Right cardiac atrium (tissue), 5 donors: ENCODE measurements around the gene TEX54. TPM values are rescaled to one million over a fixed set of nuclear protein-coding genes. Genes with fewer than 3 reads are reported as not detected.
"Not testable (repeated sequence)": the region's sequence is repeated elsewhere in the genome, so short reads cannot be mapped to it uniquely, and the experiment has no call there.

Source experiments
- ATAC-seq, 2 donors: fragments of 200-7000 bp; cut with Tn5 transposase; one replicate each; pipeline versions ENCODE4 v1.8.0 to v1.9.1; 2020; ENCODE audit warnings: moderate library complexity in 2 of 2, mild to moderate bottlenecking in 1 of 2
- DNase-seq, 3 donors: peaks; one replicate each; pipeline ENCODE4 v3.0.0-alpha.2; 2020
- H3K27ac ChIP-seq: one replicate; pipeline ENCODE4 v1.5.1; 2013; ENCODE audit warnings: mild to moderate bottlenecking, low read length, control low read depth, moderate library complexity
- H3K27me3 ChIP-seq: one replicate; pipeline ENCODE4 v1.6.1; 2013; ENCODE audit not compliant: control insufficient read depth, insufficient read depth
- H3K4me1 ChIP-seq: one replicate; pipeline ENCODE4 v1.6.1; 2013; ENCODE audit warnings: low read length; ENCODE audit not compliant: control insufficient read depth, insufficient read depth
- H3K4me3 ChIP-seq: one replicate; pipeline ENCODE4 v1.5.1; 2013; ENCODE audit warnings: low read length, control low read depth
- H3K9me3 ChIP-seq: one replicate; pipeline ENCODE4 v1.6.1; 2013; ENCODE audit warnings: low read length; ENCODE audit not compliant: control insufficient read depth
- WGBS: extraction: QIAGEN DNeasy Blood & Tissue Kit; methylation state at CpG from one replicate; pipeline ENCODE4 v1.1.7; 2013; 5-methylcytosine and 5-hydroxymethylcytosine counted together
- intact Hi-C, 4 donors: fragments of 100-400 bp; cut with DNase I; formaldehyde crosslinking; loops; one replicate each; pipeline versions ENCODE4 v1.11.0 to v1.14.0; 2022 to 2023
- polyA plus RNA-seq: library from polyadenylated mRNA; stranded (reverse); fragments of 200-250 nt; gene quantifications from one replicate; pipeline ENCODE4 v1.2.3, GENCODE V29; 2013
- total RNA-seq, 4 donors: library from RNA; stranded (reverse); fragmentation: NEBNext Ultra II Directional; extraction: Animal tissue kit (Norgen Biotek cat#: 25700); gene quantifications; one replicate each; pipeline ENCODE4 v1.2.1, GENCODE V29; 2021
- donor health status: healthy with polysubstance abuse.
- donor health status: DM: no; HTN: yes; CAD: no.
- donor health status: DM: no; HTN: no; CAD: no.
- donor health status: DM: no; HTN: yes; CAD: no; lungs with severe emphysema.
- donor health status: DM: yes; HTN: yes; CAD: no.

The TEX54 gene
- total and polyA plus RNA-seq, 5 donors, result not detected

GRCh38 chr11:62865635-62866034 lies 33.0 kb upstream of the TEX54 start:
- ATAC-seq (no peak), DNase-seq (no peak)
- no peaks in the 10 kb centered on the region for H3K4me1 ChIP-seq
- 60% methylated on average over 6 of the region's 6 CpGs for WGBS
- intact Hi-C loops, result loop anchor here in 3 of 4 donors (10.0 kb wide), 2 partner anchors 81 to 471 kb away; partner anchors contain the start of gene TMEM179B (in 2 of the 3)
- no peak overlapping the region for H3K27ac ChIP-seq
- no peaks in the 10 kb centered on the region for H3K9me3 ChIP-seq
- no peak overlapping the region for H3K4me3 ChIP-seq
- H3K27me3 ChIP-seq, result no peaks in the 10 kb centered on the region

- no peak for DNase-seq
- no peaks in the 10 kb centered on the region for H3K27me3 ChIP-seq
- no peak for ATAC-seq
- no peak overlapping the region for H3K4me3 ChIP-seq
- H3K9me3 ChIP-seq, result no peaks in the 10 kb centered on the region
- H3K27ac ChIP-seq, result no peak overlapping the region
- no peaks in the 10 kb centered on the region for H3K4me1 ChIP-seq
- 39% methylated on average over 4 of the region's 4 CpGs for WGBS
- intact Hi-C loops, result loop anchor here in 3 of 4 donors (5.0 to 10.0 kb wide), 3 partner anchors 77 to 469 kb away; partner anchors contain the start of gene TMEM179B (in 3 of the 3)
These were observed 31.2 kb upstream of the TEX54 start for GRCh38 chr11:62863687-62864335.

GRCh38 chr11:62861564-62862192 lies 29.0 kb upstream of the TEX54 start:
- WGBS, result 89% methylated on average over 16 of the region's 16 CpGs
- intact Hi-C loops, result loop anchor here in 3 of 4 donors (5.0 to 10.0 kb wide), 3 partner anchors 74 to 467 kb away; partner anchors contain the start of gene TMEM179B (in 3 of the 3)
- not testable (repeated sequence) for H3K27me3 ChIP-seq, ATAC-seq, H3K9me3 ChIP-seq, DNase-seq, H3K27ac ChIP-seq, H3K4me1 ChIP-seq, H3K4me3 ChIP-seq

GRCh38 chr11:62860835-62861563 lies 28.4 kb upstream of the TEX54 start:
- no peaks in the 10 kb centered on the region for H3K27me3 ChIP-seq
- WGBS, result 69% methylated on average over 5 of the region's 5 CpGs
- intact Hi-C loops, result loop anchor here in 3 of 4 donors (5.0 to 10.0 kb wide), 3 partner anchors 74 to 466 kb away; partner anchors contain the start of gene TMEM179B (in 3 of the 3)
- DNase-seq (no peak), ATAC-seq (no peak)
- no peak overlapping the region for H3K4me3 ChIP-seq
- no peaks in the 10 kb centered on the region for H3K4me1 ChIP-seq
- no peak overlapping the region for H3K27ac ChIP-seq
- H3K9me3 ChIP-seq, result no peaks in the 10 kb centered on the region

- DNase-seq, H3K27ac ChIP-seq, intact Hi-C loops, H3K27me3 ChIP-seq, H3K9me3 ChIP-seq, ATAC-seq, H3K4me1 ChIP-seq, H3K4me3 ChIP-seq: not testable (repeated sequence)
- 89% methylated on average over 8 of the region's 8 CpGs for WGBS
These were observed 26.7 kb upstream of the TEX54 start for GRCh38 chr11:62859281-62859703.

GRCh38 chr11:62858201-62858600 lies 25.6 kb upstream of the TEX54 start:
- no peaks in the 10 kb centered on the region for H3K9me3 ChIP-seq
- DNase-seq, result no peak
- intact Hi-C loops, result no loop called here
- H3K27ac ChIP-seq, result no peak overlapping the region
- no peaks in the 10 kb centered on the region for H3K27me3 ChIP-seq
- no peaks in the 10 kb centered on the region for H3K4me1 ChIP-seq
- ATAC-seq, result no peak
- no peak overlapping the region for H3K4me3 ChIP-seq
- 84% methylated on average over 7 of the region's 7 CpGs for WGBS

GRCh38 chr11:62857541-62857982 lies 24.9 kb upstream of the TEX54 start:
- no peak overlapping the region for H3K4me3 ChIP-seq
- ATAC-seq (no peak), DNase-seq (no peak)
- H3K27me3 ChIP-seq, result no peaks in the 10 kb centered on the region
- H3K4me1 ChIP-seq, result no peaks in the 10 kb centered on the region
- intact Hi-C loops, result no loop called here
- no peaks in the 10 kb centered on the region for H3K9me3 ChIP-seq
- H3K27ac ChIP-seq, result no peak overlapping the region
- 62% methylated on average over 2 of the region's 2 CpGs for WGBS

GRCh38 chr11:62856333-62856895 lies 23.8 kb upstream of the TEX54 start:
- Histone ChIP-seq H3K27me3 (no peaks in the 10 kb centered on the region), H3K27ac (peak overlapping the region; percentile 1), H3K4me3 (peak overlapping the region; percentile 36), H3K4me1 (no peaks in the 10 kb centered on the region), H3K9me3 (no peaks in the 10 kb centered on the region)
- 7% methylated on average over 20 of the region's 20 CpGs for WGBS
- ATAC-seq (peak in 1 of 2 donors; percentile 2), DNase-seq (no peak)
- intact Hi-C loops, result no loop called here

GRCh38 chr11:62855571-62856332 lies 23.1 kb upstream of the TEX54 start:
- ATAC-seq (peak; percentile 98), DNase-seq (peak; percentile 95 to 98 (median 98))
- Histone ChIP-seq H3K9me3 (no peaks in the 10 kb centered on the region), H3K27me3 (no peaks in the 10 kb centered on the region), H3K4me1 (no peaks in the 10 kb centered on the region), H3K27ac (peak overlapping the region; percentile 92), H3K4me3 (peak overlapping the region; percentile 91)
- WGBS, result under 1% methylated on average over 54 of the region's 54 CpGs
- intact Hi-C loops, result no loop called here

GRCh38 chr11:62854825-62855570 lies 22.4 kb upstream of the TEX54 start:
- ATAC-seq (no peak), DNase-seq (no peak)
- intact Hi-C loops, result no loop called here
- H3K4me3 ChIP-seq, result peak overlapping the region; percentile 91
- H3K27ac ChIP-seq, result peak overlapping the region; percentile 92
- no peaks in the 10 kb centered on the region for H3K4me1 ChIP-seq
- H3K27me3 ChIP-seq, result no peaks in the 10 kb centered on the region
- 3% methylated on average over 15 of the region's 15 CpGs for WGBS
- H3K9me3 ChIP-seq, result no peaks in the 10 kb centered on the region
